GM21515 (cell line): ENCODE results near the gene SPA17.

Source experiments
- ATAC-seq: cut with Tn5 transposase; IDR thresholded peaks from one replicate; pipeline ENCODE4 v1.9.1; 2021; ENCODE audit not compliant: unreplicated experiment

The SPA17 gene

GRCh38 chr11:124661553-124661952, 12.2 kb upstream of the SPA17 start:
- no peak for ATAC-seq

DNA sequence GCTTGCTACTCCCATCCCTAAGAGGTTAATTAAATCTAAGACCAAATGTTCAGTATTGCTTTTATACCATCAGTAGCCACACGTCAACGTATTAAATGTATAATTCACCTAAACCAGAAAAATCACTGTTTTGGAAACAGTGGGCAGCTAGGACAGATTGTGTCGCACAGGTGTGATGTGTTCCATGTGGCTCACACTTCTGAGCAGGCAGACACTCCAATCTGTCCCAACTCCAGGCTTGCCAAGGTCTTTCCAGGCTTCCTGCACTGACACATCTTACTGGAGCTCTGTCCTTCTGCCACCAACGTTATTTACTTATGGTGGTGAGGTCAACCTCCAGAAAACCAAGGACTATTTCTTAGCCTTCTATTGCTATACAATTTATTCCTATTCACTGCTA, 11.6 kb upstream of the SPA17 start:
- no peak for ATAC-seq

DNA sequence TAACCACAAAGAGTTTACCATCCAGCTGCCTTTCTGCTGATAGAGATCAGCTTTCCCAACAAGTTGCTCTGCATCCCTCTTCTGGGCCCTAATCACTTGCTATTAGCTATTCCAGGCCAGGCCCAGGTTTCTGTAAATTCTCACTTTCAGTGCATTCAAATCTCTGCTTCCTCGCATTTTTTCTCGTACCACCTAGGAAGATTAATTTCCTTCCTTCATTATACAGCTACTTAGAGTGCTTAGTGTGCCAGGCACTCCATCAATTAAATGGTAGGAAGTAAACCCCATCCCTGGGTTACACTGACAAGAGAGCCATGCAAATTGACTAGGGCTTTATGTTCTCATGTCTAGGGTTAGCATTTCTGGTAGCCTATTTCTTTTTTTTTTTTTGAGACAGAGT, 9.8 kb upstream of the SPA17 start:
- ATAC-seq = no peak

GRCh38 chr11:124667601-124668000, 6.1 kb upstream of the SPA17 start:
- no peak for ATAC-seq

DNA sequence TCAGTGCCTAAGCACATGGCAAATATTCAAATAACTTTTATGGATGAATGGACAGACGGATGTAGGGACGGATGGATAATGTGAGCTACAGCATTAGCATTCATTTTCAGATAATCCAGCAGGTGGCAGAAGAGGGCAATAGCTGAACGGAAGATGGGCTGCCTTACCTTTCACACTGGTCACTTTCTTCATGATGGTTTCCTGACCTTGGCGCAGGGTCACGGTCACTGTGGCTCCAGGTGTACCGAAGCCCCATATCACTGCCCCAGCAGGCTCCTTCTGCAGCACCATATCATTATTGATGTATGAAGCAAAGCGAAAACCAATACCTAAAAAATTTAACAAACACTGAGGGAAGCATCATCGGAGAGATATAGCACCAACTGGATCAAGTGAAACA, 4.5 kb upstream of the SPA17 start:
- no peak for ATAC-seq

GRCh38 chr11:124670732-124671131, 3.0 kb upstream of the SPA17 start:
- ATAC-seq = no peak

- ATAC-seq = peak; percentile 2
Observed at GRCh38 chr11:124672536-124673215, 1.0 kb upstream of the SPA17 start.

DNA sequence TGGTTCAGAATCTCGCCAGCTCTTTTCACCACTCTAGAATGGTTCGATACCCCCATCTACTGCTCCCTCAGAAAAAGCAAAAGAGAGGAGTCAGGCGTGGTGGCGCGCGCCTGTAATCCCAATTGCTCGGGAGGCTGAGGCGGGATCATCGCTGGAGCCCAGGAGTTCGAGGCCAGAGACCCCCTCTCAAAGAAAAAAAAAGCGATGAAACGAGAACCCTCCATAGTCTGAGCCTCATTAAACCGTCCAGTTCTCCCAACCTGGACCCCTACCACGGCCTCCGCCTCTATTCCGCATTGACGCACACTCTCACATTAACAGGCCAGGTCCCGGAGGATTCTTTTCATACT, 439 bp downstream of the SPA17 start:
- ATAC-seq = no peak

DNA sequence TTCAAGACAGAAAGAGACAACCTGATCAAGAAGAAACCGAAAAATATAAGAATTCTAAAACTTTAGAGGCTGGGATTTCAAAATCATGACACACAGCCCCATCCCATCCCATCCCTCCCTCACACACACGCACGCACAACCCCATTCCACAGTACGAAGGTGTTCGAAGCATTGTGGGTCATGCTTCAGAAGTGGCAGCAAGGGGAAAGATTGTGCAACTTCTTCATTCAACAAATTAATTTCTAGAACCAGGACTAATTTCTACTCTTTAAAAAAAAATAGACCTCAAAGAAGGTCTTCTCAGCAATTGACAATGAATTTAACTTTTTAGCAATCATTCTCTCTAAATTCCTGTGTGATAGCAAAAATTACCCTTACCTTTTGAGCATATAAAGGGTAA, 867 bp downstream of the SPA17 start:
- no peak for ATAC-seq

DNA sequence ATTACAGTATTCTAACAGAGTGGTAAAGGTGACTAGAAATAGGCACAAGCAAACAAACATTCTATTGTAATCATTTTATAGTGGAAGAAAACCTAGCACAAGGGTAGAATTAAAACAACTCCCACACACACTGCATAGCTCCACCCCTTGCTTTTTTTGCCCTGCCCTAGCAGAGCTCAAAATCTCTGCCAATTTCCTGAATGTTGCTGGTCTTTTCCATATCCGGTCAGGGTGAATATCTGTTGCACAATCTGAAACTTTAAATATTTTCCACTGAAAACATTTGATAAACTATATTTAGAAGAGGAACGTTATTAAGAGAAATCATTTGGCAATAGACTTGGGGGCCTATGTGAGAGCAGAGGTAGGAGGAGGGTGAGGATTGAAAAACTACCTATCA, 2.7 kb downstream of the SPA17 start:
- ATAC-seq = no peak

GRCh38 chr11:124678416-124678815, 4.7 kb downstream of the SPA17 start:
- no peak for ATAC-seq

DNA sequence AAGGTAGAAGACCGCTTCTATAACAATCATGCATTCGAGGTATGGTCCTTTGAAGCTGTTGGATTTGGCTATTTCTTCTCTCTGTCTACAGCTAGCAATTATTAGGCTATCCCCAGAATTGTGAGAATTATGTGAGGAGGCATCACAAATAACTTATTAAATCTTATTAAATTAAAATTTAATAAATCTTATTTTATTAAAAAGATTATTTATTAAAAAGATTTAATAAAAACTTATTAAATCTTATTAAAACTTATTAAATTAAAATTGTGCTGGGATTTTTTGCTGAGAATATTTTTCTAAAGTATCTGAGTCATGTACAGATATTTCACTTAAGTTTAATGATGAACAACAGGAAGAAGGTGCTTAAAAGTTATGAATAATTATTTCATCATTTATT, 7.7 kb downstream of the SPA17 start:
- ATAC-seq = no peak

GRCh38 chr11:124682443-124682842, 8.7 kb downstream of the SPA17 start:
- no peak for ATAC-seq

GRCh38 chr11:124693142-124693541, 19.4 kb downstream of the SPA17 start:
- ATAC-seq = no peak

DNA sequence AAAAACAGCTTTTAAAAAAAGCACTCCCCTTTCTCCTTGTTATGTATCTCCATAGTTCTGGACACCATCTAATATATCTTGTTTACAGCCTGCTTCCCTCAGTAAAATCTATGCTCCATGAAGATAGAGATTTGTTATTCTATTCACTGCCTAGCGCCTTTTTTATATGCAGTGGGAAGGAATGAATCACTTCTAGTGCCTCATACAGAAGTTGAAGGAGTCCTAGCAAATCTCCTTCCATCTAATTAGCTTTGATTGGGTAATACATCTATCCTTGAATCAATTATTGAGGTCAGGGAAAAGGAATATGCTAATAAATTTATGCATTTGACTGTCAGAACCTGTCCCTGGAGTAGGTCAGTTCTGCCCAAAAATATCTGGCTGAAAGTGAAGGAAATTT, 25.8 kb downstream of the SPA17 start:
- ATAC-seq = no peak

GRCh38 chr11:124700028-124700427, 26.3 kb downstream of the SPA17 start:
- ATAC-seq = no peak

DNA sequence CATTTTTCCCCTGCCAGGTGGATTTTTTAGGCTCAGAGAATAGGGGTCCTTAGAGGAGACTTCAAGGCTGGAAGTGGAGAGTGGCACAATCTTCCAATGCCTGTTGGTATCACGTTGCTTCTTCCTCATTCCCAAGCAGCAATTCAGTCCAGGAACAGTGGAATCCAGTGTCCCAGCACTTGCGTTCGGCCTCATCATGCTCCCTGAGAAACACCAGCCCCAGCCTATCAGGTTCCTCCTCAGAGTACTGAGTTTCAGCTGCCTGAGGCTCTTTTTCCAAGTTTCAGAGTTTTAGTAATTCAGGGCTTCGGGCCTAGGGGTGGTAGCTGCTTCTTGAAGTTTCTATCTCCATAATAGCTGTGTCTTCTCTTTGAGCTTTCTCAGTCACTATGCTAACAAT, 34.1 kb downstream of the SPA17 start:
- no peak for ATAC-seq

DNA sequence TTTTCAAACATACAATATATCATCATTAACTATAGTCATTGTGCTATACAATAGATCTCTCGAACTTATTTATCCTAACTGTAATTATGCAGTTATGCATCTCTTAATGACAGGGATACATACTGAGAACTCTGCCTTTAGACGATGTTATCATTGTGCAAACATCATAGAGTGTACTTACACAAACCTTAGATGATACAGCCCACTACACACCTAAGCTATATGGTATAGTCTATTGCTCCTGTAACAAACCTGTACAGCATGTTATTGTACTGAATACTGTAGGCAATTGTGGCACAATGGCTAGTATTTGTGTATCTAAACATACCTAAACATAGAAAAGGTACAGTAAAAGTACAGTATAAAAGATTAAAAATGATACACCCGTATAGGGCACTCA, 38.7 kb downstream of the SPA17 start:
- ATAC-seq = no peak

GRCh38 chr11:124716591-124716990, 42.9 kb downstream of the SPA17 start:
- ATAC-seq = no peak

GRCh38 chr11:124717421-124717785, 43.7 kb downstream of the SPA17 start:
- no peak for ATAC-seq

GRCh38 chr11:124717786-124718651, 44.3 kb downstream of the SPA17 start:
- peak; percentile 47 for ATAC-seq

DNA sequence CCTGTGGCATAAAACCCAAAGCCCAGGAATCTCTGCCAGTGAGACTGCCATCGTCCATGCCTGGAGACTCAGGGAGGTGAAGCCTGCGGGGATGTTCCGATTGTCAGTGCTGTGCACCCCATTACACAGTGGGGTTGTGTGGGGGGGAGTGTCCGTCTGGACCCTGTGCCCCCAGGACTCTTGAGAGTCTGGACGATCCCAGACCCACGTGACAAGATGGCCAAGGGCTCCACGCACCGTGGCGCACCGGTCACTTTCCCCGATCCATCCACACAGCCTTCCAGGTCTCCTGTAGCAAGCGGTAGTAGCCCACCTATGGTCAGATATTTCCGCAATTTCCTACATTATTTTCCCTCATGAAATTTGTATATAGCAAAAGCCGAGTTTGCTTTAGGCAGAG, 45.1 kb downstream of the SPA17 start:
- ATAC-seq = no peak

DNA sequence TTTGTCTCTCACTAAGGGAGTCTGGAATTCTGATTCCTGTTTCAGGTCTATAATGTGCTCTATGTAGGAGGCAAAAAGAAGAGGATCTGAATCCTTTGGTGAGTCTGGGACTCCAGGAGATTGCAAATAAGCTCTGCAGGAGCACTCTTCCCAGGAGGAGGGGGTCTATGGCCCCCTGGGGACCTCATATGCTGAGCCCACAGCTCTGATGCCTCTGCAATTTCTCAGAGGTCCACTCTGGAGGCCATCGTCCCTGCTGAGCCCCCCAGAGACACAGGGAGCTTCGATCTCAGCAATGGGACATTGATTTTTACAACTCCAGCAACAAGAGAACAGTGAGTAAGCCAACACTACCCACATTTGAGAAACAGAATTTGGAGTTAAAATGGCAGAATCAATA, 45.8 kb downstream of the SPA17 start:
- no peak for ATAC-seq
